ENCODE results near the gene INAFM1.

DNA sequence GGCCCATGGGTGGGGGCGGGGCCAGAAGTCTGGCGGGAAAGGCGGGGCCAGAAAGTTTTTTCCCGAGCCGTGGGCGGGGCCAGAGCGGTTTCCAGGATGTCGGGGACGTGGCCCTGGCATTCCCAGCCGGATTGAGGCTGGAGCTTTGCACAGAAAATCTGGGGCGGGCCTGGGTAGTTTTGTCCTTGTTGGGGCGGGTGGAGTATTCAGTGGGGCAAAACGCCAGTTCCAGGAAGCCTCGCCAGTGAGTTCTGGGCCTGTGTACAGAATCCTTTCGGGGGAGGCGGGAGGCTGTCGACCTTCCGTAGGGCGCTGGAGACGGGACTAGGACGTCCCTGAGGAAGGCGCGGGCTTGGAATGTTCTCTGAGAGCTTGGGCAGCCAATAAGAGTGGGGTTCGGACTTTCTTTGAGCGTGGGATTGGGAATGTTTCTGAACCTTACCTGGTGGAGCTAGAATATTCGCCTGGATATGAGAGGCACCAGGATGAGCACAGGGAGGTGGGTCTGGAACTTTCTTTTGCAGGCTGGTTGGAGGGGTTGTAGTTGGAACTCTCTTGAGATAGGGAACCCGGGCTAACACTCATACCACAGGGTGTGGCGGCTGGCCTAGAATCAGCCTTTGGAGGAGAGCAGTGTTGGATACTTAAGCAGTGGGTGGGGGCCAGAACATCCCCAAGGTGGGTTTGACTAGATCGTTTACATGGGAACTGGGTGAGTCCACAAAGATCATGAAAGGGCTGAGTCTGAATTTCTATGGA is 17.1 kb upstream of the INAFM1 start:
- TF ChIP-seq POLR2A (IDR thresholded peaks at IDR 0.05), result peak; percentile 30
- TF ChIP-seq, protein P1, sequence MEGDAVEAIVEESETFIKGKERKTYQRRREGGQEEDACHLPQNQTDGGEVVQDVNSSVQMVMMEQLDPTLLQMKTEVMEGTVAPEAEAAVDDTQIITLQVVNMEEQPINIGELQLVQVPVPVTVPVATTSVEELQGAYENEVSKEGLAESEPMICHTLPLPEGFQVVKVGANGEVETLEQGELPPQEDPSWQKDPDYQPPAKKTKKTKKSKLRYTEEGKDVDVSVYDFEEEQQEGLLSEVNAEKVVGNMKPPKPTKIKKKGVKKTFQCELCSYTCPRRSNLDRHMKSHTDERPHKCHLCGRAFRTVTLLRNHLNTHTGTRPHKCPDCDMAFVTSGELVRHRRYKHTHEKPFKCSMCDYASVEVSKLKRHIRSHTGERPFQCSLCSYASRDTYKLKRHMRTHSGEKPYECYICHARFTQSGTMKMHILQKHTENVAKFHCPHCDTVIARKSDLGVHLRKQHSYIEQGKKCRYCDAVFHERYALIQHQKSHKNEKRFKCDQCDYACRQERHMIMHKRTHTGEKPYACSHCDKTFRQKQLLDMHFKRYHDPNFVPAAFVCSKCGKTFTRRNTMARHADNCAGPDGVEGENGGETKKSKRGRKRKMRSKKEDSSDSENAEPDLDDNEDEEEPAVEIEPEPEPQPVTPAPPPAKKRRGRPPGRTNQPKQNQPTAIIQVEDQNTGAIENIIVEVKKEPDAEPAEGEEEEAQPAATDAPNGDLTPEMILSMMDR (IDR thresholded peaks at IDR 0.05), result no peak

Data from testis (tissue), 2 donors.